HG03460 (cell line): ENCODE data around the gene PARD3.
"Not testable (repeated sequence)": the region's sequence is repeated elsewhere in the genome, so short reads cannot be mapped to it uniquely, and the experiment has no call there.

Experiments
- ATAC-seq: cut with Tn5 transposase; IDR thresholded peaks from one replicate; pipeline ENCODE4 v1.9.1; 2021; ENCODE audit not compliant: unreplicated experiment

PARD3 gene

DNA sequence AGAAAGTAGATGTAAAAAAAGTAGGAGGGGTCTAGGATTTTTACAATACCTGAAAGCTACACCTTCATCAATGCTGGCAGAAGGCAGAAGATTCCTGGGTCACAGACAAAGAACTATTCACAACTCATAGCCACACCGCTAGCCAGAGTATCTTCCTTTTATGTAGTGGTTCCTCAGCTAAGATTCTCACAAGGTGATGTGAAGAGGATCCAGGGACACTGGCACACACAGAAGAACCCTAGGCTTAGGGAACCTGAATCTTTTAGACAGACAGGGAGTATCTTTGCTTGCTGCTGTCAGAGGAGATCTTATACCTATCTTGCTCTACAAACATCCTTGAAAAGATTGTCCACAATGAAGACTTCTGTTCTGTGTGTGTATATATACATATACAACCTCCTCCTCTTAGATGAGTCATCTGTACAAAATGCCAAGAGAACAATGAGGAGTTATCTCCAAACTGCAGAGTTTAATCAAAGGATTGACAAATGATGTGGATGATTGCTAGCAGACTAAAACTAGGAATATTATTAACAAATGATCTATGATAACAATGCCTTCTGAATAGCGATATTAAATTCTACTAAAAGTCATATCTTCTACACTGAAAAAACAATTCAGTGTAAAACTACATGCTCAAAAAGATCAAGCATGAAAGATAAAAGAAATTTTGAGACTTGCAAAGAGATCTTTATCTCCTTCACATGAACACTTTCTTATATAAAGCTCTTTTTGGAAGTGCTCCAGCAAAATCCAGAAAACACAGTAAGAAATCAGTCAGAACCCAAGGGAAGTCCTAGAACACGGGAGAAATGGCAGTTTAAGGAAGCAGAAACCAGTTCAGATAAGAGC, 409.3 kb downstream of the PARD3 start:
- no peak for ATAC-seq

DNA sequence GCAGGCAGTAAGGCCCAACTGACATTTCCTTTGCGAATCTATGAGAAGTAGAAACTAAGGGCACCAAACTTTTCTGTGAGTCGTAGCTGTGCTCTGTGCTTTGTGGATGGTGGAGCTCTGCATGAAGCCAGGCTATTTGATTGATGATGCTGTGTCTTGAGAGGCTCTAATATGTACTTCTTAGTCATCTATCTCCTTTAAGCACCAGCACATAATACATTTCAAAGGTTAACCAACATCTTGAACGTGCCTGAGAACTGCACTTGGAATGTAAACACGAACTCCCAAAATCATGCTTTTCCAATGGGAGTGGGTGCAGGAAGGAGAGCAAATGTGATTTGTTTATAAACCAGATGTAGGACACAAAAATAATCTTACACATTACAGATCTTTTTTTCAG, 411.6 kb downstream of the PARD3 start:
- no peak for ATAC-seq

DNA sequence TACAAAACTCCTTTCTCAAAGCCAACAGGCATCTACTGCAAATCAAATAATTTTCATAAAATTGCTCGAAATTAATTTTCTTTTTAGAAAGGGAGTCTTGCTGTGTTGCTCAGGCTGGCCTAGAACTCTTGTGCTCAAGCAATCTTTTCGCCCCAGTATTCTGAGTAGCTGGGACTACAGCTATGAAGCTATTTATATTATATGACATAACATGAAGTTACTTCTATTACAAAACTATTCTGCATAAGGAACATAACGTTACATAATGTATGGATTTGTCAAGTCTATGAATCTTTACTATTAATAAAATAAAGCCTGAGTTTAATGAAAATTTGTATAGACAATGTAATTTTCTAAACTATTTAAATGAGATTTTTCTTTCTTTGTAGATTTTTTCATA, 415.0 kb downstream of the PARD3 start:
- no peak for ATAC-seq

DNA sequence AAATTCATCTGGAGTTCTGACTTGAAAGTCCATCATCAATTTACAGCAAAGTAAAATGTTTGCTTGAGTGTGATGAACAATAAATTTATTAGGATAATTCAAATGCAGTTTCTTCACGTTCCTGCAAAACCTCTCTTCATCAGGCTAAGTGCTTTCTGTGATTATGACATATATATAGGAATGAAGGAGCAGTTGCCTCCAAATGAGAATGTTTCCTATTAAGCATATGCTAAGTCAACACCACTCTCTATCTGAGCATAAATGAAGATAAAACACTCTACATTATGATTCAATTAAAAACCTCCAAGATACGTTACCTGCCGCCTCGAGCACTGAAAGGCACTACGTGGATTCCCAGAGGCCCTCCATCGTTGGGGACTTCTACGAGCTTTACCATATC, 416.1 kb downstream of the PARD3 start:
- ATAC-seq, result no peak

DNA sequence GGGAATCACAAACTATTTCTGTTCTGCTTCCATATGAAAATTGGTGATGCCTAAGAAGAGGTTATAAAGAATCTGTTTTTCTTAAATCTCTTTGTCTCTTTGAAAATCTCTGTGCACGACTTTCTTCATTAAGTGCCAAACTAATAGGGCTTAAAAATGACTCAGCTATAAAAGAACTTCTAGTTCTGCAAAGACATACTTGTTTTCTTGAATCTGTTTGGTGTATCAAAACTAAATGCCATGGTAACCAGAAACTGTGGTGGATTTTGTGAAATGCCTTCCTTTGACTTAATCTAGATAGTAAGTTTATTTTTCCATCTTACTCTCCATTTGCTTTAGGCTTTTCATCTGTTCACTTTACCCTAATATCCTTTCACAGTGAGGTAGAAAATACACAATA, 417.8 kb downstream of the PARD3 start:
- no peak for ATAC-seq

DNA sequence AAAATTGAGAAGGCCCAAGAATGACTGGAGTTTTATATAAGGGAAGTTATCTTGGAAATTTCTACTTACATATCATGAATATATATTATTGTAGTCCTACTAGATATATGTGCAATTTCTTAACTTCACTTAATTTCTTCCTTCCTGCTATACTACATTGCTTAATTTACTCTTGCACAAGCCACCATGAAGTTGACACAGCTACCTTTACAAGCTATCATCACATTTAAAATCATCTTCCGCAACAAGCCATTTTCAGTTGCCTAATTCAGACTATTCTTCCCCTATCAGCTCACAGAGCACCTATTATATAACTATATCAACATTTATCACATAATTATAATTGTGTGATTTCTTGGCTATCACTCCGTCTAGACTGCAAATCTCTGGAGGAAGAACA, 418.4 kb downstream of the PARD3 start:
- ATAC-seq, result no peak

DNA sequence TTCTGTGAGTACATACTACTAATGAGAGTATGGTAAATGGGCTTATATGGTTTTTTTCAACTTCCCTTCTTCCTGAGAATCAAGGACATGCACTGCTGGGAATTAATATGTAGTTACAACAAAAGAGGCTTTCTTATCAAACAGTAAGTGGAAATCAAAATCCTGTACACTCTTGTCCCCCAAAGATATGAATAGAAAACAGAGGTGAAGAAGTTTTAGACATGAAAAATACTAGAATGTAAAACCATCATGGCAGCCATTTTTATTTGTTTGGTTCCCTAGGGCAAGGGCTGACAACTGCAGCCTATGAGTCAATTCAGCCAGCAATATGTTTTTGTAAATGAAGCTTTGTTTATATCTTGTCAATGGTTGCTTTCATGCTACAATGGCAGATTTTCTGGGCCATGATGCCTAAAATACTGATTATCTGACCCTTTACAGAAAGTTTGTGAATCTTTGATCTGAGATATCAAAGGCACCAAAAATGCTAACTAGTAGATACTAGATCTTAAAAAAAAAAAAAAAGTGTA, 422.4 kb downstream of the PARD3 start:
- ATAC-seq, result no peak

DNA sequence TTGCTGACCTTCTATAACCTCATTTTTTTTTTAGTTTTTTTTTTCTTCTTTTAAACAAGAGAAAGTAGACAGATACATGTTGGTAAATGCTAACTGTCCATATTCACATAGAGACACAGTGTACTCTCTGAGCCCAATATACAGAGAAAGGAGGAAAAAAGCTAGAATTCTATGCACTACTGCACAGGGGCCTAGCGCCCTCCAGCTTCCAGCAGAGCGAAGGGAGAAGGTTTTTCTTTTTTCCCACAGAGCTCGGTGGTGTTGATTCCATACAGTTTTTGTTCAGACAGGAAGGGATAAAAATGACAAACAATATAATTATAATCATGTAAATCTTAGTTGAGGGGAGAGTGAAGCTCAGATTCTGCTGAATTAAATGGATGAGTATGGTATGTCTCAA, 423.9 kb downstream of the PARD3 start:
- ATAC-seq, result not testable (repeated sequence)

DNA sequence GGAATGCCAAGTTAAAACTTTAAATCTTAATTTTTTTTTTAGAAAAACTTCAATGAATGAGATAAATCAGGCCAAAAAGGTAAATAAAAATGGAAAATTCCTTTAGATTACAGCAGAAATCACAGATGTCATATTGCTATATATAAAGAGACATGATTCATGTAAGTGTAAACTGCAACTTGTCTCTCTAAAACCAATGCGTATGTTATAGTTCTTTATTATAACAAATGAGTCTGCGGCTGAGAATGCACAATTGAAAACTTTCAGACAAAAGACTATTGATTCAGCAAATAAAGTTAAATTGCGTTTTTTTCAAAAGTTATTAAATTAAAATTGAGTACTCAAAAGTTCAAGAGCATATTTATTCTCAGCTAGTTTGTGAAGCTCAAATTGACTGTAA, 425.3 kb downstream of the PARD3 start:
- no peak for ATAC-seq

DNA sequence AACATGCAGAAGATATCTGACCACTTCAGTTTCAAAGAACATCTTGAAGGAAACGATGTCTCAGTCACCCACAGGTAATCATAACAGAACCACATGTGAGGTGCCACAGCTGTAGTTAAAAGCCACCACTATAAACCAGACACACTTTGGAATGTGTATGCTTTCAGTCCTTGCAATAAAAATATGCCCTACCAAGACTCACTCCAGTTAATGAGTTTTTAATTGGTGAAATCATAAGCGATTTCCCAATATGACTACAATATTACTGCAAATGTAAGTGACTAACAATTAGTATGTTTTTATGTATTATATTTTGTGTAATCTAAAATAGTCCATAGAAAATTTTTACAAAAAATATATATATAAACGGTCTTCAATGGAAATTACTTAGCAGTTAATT, 428.2 kb downstream of the PARD3 start:
- no peak for ATAC-seq

DNA sequence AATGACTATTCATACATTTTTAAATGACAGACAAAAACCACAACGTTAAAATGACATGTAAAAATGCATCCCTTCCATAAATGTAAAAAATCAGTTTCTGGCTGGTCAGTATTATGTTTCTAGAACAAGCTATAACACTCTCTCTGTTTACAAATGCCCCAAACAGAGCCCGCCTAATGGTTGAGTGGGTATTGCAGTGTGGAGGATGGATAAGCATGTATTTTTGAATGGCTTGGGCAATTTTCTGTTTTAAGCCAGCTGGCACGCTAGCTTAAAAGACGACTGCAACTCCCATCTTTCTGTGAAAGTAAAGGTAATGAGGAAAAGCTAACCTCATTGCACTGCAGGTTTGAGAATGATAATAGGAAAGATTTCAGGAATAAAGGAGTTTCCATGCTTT, 430.7 kb downstream of the PARD3 start:
- ATAC-seq, result no peak

DNA sequence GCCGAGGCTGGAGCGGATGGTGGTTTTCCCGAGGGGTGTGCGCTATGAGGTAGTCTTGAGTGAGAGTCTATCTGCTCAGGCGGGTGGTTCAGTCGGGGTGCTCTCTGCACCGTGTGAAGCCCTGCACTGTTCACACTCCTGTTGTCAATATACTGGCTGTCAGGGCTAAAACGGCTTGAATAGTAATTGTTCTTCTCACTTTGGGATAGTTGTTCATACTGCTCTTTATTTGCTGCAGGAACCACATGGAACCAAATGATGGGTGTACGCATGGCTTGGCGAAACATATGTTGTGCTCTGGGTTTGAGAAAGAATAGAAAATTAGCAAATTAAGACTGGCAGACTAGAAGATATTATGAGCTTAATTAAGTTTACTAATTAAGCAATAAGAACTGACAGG, 432.5 kb downstream of the PARD3 start:
- no peak for ATAC-seq

DNA sequence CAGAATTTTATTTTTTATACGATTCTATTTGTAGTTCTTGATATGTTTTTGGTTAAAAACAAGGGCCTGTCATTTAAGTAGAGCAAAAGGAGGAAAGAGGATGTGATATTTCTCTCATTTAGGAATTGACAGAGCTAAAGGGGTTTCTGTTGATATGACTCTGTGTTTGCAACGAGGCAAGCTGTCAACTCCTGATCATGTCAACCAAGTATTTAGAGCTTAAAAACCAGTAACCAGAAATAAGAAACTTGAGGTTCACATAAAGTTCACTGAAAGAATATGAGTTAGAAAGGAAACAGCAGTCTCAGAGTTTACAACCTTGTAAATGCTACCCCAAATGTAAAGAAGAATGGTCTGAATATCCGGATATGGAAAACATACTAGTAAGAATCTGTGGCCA, 434.2 kb downstream of the PARD3 start:
- ATAC-seq, result no peak

DNA sequence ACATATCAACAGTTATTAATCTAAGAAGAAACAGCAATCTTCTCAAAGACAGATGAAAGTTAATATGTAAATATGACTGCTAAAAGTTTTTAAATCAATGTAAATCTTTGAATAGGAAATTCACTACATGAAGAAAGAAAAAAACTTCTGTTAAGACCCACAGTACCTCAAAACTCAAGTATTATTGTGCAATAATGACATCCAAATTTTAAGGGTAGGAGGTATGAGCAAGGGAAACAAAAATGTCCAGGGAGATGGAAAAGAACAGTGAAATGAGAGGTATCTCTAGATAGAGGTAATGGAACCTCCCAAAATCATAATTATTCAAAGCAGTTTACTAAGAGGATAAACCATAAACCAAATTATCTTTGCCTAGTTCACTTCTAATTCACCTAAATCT, 436.8 kb downstream of the PARD3 start:
- no peak for ATAC-seq

DNA sequence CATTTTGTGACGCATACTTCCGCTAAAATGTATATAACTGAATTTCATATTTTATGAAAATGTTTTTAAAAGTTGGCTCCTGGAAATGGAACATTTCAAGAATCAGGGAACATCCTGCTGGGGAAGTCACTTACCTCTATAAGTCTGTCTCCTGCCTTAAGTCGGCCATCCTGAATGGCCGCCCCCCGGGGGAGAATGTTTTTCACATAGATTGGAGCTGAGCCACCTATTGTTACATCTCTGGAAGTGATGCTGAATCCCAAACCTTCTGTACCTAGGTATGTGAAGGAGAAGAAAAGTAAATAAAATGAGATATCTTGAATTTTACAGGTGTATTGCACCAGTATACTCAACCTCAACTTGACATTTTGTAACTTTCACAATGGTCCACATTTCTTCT, 437.3 kb downstream of the PARD3 start:
- no peak for ATAC-seq

DNA sequence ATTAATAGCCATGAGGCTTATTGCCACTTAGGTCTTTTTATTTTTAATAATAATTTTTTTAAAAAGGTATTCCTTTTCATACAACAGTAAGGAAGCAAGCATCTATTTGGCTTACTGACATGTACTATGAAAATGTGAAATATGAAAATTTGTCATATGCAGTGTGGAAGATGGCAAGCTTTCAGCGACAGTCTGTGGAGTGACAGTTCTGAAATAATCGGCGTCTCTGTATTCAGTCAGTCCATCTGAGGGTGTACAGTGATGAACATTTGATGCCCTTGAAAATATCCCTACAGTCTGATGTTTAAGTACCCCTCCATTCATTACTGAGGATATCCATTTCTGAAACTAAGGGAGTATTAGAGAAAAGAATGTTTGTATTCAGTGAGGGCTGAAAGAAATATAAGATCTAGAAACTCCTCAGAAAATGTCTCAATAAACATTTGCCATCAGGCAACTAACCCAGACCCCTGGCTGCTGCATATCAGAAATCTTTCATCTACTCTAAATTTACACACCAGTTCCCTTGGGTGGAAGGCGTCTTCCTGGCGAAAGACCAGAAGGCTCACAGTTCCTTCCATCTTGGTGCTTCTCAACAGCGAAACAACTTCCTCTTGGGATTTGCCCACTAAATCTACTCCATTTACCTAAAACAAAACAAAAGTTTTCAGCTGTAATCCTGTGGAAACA, 440.6 kb downstream of the PARD3 start:
- no peak for ATAC-seq

DNA sequence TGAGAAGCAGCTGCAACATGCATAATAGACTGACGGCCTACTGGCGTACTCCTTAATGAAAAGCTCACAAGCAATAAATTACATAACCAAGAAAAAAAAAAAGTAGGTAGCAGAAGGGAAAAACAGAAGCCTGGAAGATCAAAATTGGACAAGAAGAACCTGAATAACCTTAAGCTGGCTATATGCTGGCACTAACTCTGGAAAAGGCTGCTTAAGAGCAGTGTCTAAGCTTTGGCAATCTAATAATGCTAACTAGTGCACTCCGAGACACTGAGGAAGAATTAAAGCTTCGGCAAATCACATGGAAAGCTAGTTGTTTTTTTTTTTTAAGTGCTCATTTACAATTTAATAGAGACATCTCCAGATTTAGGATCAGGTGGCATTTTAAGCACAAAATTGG, 441.9 kb downstream of the PARD3 start:
- ATAC-seq, result no peak

DNA sequence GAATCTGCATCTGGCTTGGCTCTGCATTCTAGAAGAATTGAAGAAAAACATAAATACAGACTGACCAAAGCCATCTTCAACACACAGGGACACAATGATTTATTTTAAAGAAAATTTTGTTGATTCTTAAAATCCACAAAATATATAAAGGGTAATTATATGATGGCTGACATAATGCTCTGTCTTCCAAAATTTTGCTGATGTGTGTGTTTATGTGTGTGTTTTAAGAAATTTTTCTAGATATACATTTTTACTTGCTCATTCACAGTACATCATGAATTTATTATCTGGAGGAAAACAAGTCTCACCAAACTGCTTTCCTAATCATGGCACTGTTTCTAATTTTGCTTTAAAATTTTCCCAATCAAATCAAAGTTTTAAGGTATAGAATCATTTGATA, 442.6 kb downstream of the PARD3 start:
- ATAC-seq, result no peak

DNA sequence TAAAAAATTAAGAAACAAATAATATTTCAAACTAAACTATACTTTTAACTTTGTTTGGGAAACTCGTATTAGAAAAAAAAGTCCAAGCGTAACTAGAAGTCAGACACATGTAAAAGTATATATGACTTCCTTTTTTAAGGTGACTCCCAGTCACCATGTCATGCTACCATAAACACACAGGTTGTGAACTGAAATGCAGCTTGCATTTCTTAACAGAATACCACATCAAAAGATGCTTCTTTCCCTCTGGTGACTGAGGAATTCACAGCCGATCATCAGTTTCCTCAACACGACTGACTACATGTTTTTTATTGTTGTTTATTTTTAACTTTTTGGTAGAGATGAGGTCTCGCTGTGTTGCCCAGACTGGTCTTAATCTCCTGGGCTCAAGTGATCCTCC, 445.0 kb downstream of the PARD3 start:
- no peak for ATAC-seq

DNA sequence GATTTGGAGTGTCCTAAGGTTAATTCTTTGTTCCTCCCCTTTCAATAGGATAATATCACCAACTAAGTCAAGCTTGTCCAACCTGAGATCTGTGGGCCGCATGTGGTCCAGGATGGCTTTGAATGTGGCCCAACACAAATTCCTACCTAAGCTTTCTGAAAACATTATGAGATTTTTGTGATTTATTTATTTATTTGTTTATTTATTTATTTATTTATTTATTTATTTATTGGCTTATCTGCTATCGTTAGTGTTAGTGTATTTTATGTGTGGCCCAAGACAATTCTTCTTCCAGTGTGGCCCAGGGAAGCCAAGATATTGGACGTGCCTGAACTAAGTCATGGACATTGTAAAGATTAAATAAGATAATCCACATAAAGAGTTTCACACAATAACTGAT, 446.0 kb downstream of the PARD3 start:
- ATAC-seq, result no peak

DNA sequence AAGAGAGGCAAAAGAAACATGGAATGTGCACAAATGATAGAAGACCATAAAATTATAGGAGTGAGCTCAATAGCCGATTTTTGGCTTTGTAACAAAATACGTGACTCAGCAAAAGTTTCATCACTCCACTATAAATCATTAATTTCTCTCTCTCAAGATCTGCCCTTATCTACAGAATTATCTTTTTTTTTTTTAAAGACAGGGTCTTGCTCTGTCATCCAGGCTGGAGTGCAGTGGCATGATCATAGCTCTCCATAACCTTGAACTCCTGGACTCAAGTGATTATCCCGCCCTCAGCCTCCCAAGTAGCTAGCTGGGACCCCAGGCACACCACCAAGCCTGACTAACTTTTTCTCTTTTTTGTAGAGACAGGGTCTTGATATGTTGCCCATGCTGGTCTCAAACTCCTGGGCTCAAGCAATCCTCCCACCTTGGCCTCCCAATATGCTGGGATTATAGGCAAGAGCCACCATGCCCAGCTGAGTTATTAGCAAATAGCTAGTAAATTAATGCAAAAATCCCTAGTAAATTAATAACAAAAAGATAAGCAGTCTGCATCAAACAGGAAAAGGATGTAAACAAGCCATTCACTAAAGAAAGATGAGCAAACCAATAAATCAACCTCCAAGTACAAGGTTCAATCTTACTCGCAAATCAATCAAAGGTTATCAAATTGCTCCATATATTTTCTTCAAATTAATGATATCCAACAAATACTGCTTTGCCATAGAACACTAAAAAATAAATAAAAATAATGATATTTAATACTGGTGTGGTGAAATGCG, 450.7 kb downstream of the PARD3 start:
- no peak for ATAC-seq

DNA sequence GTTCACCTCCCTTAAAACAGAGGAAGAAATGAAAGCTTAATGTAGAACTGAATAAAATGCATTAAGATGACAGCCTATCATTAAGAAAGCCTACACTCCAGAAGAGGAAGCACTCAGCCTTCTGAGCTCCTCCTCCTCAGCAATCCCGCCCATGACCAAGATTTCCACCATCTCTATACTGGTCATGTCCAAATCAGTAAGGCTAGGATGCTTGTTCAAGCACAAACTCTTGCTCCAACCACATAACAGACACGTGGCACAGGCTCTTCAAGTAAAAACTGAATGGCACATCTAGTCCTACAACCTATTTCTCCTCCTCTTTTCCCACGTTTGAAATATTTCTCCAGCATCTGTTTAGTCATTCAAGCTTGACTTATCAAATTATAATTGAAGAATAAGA, 454.1 kb downstream of the PARD3 start:
- no peak for ATAC-seq
